GM12801 (cell line): ENCODE measurements around the gene ELAC1.

ENCODE experiments used
- TF ChIP-seq, protein P1 (sequence below): IDR thresholded peaks from one replicate; pipeline ENCODE4 v1.5.1; 2011; ENCODE audit warnings: control low read depth; ENCODE audit not compliant: insufficient read length; ENCODE audit errors: extremely low read depth

ELAC1 gene

DNA sequence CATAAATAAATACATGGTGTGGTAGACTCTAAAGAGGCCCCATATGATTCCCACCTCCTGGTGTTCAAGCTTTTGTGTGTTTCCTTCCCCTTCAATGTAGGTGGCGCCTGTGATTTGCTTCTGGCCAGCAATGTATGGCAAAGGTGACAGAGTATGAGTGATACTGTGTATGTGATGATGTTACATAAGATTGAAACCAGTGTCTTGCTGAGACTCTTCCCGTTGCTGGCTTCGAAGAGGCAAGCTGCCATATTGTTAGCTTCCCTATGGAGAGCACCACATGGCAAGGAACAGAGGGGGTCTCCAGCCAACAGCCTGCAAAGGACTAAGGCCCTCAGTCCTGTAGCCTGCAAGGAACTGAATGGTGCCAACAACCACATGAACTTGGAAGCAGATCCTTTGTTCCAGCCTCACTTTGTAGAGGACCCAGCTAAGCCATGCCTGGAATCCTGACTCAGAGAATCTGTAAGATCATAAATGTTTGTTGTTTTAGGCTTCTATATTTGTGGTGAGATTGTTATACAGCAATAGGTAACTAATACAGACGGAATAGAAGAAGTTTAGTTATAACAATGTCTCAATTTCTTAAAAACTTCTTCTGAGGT is 60.5 kb downstream of the ELAC1 start:
- TF ChIP-seq, protein P1, sequence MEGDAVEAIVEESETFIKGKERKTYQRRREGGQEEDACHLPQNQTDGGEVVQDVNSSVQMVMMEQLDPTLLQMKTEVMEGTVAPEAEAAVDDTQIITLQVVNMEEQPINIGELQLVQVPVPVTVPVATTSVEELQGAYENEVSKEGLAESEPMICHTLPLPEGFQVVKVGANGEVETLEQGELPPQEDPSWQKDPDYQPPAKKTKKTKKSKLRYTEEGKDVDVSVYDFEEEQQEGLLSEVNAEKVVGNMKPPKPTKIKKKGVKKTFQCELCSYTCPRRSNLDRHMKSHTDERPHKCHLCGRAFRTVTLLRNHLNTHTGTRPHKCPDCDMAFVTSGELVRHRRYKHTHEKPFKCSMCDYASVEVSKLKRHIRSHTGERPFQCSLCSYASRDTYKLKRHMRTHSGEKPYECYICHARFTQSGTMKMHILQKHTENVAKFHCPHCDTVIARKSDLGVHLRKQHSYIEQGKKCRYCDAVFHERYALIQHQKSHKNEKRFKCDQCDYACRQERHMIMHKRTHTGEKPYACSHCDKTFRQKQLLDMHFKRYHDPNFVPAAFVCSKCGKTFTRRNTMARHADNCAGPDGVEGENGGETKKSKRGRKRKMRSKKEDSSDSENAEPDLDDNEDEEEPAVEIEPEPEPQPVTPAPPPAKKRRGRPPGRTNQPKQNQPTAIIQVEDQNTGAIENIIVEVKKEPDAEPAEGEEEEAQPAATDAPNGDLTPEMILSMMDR, result no peak

DNA sequence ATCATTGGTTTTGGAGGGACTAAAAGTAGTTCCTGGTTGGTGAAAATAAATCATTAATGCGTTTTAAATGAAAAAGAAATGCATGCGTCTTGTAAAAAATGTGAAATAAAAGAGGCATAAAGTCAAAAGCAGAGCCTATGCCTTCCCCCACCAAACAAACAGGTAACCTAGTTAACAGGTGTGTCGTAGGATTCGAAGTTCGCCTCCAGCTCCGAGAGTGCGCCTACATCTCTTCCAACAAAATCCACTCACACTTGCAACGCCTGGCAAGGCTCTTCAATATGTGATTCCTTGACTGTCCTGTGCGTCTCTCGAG is 61.5 kb downstream of the ELAC1 start:
- TF ChIP-seq, protein P1, result no peak

DNA sequence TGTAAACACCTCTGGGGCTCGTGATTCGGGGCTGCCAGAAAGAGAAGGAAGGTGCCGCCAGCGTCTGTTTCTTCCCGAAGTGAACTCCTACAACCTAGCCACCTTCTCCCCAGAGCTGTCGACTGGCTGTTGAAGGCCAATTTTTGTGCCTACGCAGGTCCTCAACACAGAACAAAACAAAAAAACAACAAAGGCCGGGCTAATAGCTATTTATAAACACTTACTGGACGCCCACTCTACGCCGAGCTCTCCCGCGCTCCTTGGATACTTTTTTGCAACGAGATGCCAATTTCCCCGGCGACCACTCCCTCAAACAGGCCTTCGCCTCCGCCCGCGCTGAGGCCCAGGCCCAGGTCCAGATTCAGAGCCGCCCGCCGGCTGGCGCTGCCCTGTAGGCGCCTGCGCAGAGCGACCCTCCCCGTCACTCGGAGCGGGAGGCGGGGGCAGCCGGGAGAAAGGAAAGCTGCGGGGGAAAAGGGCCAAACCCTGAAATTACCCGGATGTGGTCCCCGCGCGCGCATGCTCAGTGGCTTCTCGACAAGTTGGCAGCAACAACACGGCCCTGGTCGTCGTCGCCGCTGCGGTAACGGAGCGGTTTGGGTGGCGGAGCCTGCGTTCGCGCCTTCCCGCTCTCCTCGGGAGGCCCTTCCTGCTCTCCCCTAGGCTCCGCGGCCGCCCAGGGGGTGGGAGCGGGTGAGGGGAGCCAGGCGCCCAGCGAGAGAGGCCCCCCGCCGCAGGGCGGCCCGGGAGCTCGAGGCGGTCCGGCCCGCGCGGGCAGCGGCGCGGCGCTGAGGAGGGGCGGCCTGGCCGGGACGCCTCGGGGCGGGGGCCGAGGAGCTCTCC is 62.1 kb downstream of the ELAC1 start, which contains the start of gene SMAD4:
TSS of gene SMAD4 (plus strand) at position 520 of the 843 bp plus-strand sequence. CDS start 16,834 bp downstream, outside the sequence.
- TF ChIP-seq, protein P1, result no peak

DNA sequence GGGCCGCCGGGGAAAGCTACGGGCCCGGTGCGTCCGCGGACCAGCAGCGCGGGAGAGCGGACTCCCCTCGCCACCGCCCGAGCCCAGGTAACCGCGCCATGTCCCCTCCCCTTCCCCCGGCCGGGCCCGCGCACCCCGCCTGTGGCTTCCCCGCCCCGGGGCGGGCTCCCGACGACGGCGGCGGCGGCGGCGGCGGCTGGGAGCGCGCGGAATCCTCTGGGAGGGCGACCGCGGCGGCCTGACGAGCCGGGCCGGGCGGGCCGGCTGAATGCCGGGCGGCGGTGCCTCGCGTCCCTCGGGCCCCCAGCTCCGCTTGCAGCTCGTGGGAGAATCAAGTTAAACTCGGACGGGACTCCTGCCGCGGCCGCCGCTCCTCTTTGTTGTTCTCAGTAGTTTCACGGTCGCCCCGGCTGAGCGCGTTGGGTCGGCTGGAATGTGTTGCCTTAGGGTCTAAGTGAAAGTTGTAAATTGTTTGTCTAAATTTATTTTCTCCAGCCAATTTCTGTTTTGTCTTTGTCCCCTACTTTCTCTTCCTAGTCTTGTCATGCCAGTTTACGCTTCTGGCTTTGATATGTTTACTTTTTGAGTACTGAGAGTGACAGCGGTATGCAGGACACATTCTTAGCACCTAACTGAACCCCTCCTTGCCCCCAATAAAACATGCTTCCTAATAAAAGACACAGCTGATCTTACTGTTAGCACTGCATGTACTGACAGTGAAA is 62.9 kb downstream of the ELAC1 start:
- TF ChIP-seq, protein P1, result no peak

DNA sequence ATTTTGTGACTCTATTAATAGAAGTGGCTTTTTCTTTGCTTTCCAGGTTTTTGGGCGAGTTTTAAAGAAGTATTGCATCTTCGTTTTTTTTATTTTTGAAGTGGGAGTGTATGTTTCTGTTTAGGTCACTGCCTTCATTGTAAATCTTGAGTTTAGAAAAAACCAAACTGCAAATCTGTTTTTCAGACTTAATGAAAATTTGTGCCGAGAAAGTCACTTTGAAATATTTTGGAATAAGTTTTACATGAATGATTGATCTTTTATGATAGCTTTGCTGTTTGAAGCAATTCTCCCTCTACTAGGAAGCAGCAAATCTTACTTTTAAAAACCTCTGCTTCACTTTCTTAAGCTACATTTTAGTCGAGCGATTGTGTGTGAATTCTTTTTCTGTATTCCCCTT is 64.4 kb downstream of the ELAC1 start:
- TF ChIP-seq, protein P1, result no peak

DNA sequence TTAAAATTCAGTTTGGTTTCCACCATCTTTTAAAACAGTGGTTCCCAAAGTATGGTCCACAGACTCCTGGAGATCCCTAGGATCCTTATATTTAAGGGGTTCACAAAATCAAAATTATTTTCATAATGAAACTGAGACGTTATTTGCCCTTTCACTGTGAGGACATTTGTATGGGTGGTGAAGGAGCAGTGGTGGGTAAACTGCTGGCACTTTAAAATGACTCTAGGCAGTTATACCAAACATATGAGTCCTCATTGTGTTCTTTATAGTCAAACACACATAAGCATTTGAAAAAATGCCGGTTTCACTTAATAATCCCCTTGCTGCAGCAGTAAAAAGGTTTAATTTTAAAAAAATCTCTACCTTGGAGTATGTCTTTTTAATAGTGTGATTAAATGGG is 69.4 kb downstream of the ELAC1 start:
- TF ChIP-seq, protein P1, result no peak
